Endothelial cell of umbilical vein (primary cell): Measurements from ENCODE around the gene MAGI1. TPM values are rescaled to one million over a fixed set of nuclear protein-coding genes. Genes with fewer than 3 reads are reported as not detected.
A peak's percentile ranks its signal among the peaks of the same experiment; 100 is the strongest.

ENCODE experiments used
- BruUV-seq: library from RNA; stranded (reverse); fragments of 400-500 nt; replicated peaks from 2 replicates; lab custom pipeline; 2021; lab: Mats Ljungman, UMichigan
- CTCF ChIA-PET: fragments of 300-600, 350-600 bp; sonication (Branson Sonifier 250); formaldehyde crosslinking; loops from one replicate; lab custom pipeline; 2021; ENCODE audit warnings: antibody characterized with exemption, inconsistent platforms; lab: Charles Lee
- POLR2A ChIA-PET: fragments of 300-600, 350-600 bp; sonication (Branson Sonifier 250); formaldehyde crosslinking; loops from one replicate; lab custom pipeline; 2021; ENCODE audit warnings: antibody characterized with exemption, inconsistent platforms; lab: Charles Lee
- DNase-seq: peaks from one replicate; pipeline ENCODE4 v3.0.0-alpha.2; 2011; ENCODE audit warnings: low read depth, low spot score
- FAIRE-seq: peaks from 2 replicates; lab custom pipeline; 2011; peaks lifted over from hg19 to GRCh38; lab: Jason Lieb, UNC
- H2AFZ ChIP-seq: 2 replicates; pipeline ENCODE4 v1.6.0; 2012; ENCODE audit warnings: low read depth, low read length, control low read depth, inconsistent platforms
- H3K27ac ChIP-seq: 2 replicates; pipeline ENCODE4 v1.5.1; 2011; ENCODE audit warnings: low read depth, mild to moderate bottlenecking, control low read depth, low read length, moderate library complexity; ENCODE audit not compliant: insufficient read depth
- H3K27me3 ChIP-seq, 2 experiments: 2 replicates each; pipeline versions ENCODE4 v1.6.0 to v1.6.1; 2011; ENCODE audit warnings: low read length in 2 of 2, mixed read lengths in 1 of 2; ENCODE audit not compliant: control insufficient read depth in 2 of 2, insufficient read depth in 2 of 2
- H3K36me3 ChIP-seq, 2 experiments: 2 replicates in 1 of 2; 3 replicates in 1 of 2; pipeline ENCODE4 v1.5.1; 2011; ENCODE audit warnings: low read length in 2 of 2, mild to moderate bottlenecking in 1 of 2, moderate library complexity in 1 of 2; ENCODE audit not compliant: control insufficient read depth in 2 of 2, insufficient read depth in 2 of 2; ENCODE audit errors: extremely low read depth in 1 of 2
- H3K4me1 ChIP-seq: 3 replicates; pipeline ENCODE4 v1.5.1; 2011; ENCODE audit warnings: mild to moderate bottlenecking, low read length; ENCODE audit not compliant: control insufficient read depth, insufficient read depth; ENCODE audit errors: extremely low read depth
- H3K4me2 ChIP-seq: 2 replicates; pipeline ENCODE4 v1.6.1; 2011; ENCODE audit warnings: low read length, control low read depth, mixed read lengths; ENCODE audit not compliant: insufficient read depth
- H3K4me3 ChIP-seq, 3 experiments: fragments of 200-600 bp in 1 of 3; sonication (generic), shearing (Covaris generic) in 1 of 3; replicated peaks in 1 of 3; 2 replicates each; pipeline ENCODE4 v1.5.1; 2011 to 2016; ENCODE audit warnings: control low read depth in 3 of 3, low read length in 3 of 3, mild to moderate bottlenecking in 2 of 3, inconsistent platforms in 1 of 3, low read depth in 1 of 3, moderate library complexity in 1 of 3; ENCODE audit not compliant: insufficient read depth in 1 of 3
- H3K79me2 ChIP-seq: 2 replicates; pipeline ENCODE4 v1.6.0; 2012; ENCODE audit warnings: low read length, inconsistent platforms; ENCODE audit not compliant: control insufficient read depth, insufficient read depth
- H3K9ac ChIP-seq: replicated peaks from 2 replicates; pipeline ENCODE3; 2011; ENCODE audit warnings: low read length, control low read depth; ENCODE audit not compliant: insufficient read depth; ENCODE audit errors: extremely low read depth
- H3K9me1 ChIP-seq: replicated peaks from 3 replicates; pipeline ENCODE4 v1.6.0; 2011; ENCODE audit warnings: mild to moderate bottlenecking, low read length; ENCODE audit not compliant: control insufficient read depth, insufficient read depth; ENCODE audit errors: extremely low read depth
- H3K9me3 ChIP-seq: replicated peaks from 2 replicates; pipeline ENCODE4 v1.5.1; 2012; ENCODE audit warnings: low read length, inconsistent platforms; ENCODE audit not compliant: control insufficient read depth, insufficient read depth
- H4K20me1 ChIP-seq: replicated peaks from 2 replicates; pipeline ENCODE3; 2011; ENCODE audit warnings: mild to moderate bottlenecking, low read length; ENCODE audit not compliant: control insufficient read depth, insufficient read depth; ENCODE audit errors: extremely low read depth
- FOS ChIP-seq: IDR thresholded peaks from 2 replicates; pipeline ENCODE4 v1.6.1; 2011; ENCODE audit warnings: mild to moderate bottlenecking, low read length, moderate library complexity, borderline replicate concordance; ENCODE audit not compliant: insufficient read depth
- POLR2AphosphoS5 ChIP-seq: IDR thresholded peaks from 2 replicates; pipeline ENCODE4 v1.6.1; 2012; ENCODE audit warnings: low read depth, mild to moderate bottlenecking, control low read depth, low read length, moderate library complexity; ENCODE audit not compliant: insufficient read depth
- dilution Hi-C: fragments of 300-500 bp; cut with MboI; formaldehyde crosslinking; loops from one replicate; pipeline ENCODE4 v1.15.0; 2019; ENCODE audit warnings: low sequenced_read_pairs; ENCODE audit not compliant: extremely low pct_ligation_motif_present
- intact Hi-C: fragments of 100-400 bp; cut with micrococcal nuclease; formaldehyde crosslinking; loops from one replicate; pipeline ENCODE4 v1.10.0; 2022
- polyA plus RNA-seq, 4 experiments: library from polyadenylated mRNA; depleted of rRNA in 3 of 4; stranded (reverse) in 3 of 4; unstranded in 1 of 4; fragments of >200 nt; gene quantifications; 2 replicates each; pipeline versions ENCODE4 v1.2.1 to v1.2.3, GENCODE V29; 2011 to 2012; ENCODE audit warnings: missing spikeins in 1 of 4
- total RNA-seq: library from RNA; stranded (reverse); gene quantifications from 2 replicates; pipeline ENCODE4 v1.2.3, GENCODE V29; 2021
- TF ChIP-seq, protein P1 (sequence below), 2 donors: IDR thresholded peaks; 1 replicate in 1 of 2; 2 replicates in 1 of 2; pipeline ENCODE4 v1.5.1; 2011; ENCODE audit warnings: low read length in 2 of 2, mild to moderate bottlenecking in 2 of 2, moderate library complexity in 2 of 2, control low read depth in 1 of 2, inconsistent platforms in 1 of 2, low read depth in 1 of 2; ENCODE audit not compliant: insufficient read depth in 1 of 2; ENCODE audit errors: extremely low read depth in 1 of 2

The MAGI1 gene
- total and polyA plus RNA-seq, 2 donors (not counting 3 experiments of a cell fraction or from before 2014, with no cell fraction given) = 10.1 to 47.9 TPM

DNA sequence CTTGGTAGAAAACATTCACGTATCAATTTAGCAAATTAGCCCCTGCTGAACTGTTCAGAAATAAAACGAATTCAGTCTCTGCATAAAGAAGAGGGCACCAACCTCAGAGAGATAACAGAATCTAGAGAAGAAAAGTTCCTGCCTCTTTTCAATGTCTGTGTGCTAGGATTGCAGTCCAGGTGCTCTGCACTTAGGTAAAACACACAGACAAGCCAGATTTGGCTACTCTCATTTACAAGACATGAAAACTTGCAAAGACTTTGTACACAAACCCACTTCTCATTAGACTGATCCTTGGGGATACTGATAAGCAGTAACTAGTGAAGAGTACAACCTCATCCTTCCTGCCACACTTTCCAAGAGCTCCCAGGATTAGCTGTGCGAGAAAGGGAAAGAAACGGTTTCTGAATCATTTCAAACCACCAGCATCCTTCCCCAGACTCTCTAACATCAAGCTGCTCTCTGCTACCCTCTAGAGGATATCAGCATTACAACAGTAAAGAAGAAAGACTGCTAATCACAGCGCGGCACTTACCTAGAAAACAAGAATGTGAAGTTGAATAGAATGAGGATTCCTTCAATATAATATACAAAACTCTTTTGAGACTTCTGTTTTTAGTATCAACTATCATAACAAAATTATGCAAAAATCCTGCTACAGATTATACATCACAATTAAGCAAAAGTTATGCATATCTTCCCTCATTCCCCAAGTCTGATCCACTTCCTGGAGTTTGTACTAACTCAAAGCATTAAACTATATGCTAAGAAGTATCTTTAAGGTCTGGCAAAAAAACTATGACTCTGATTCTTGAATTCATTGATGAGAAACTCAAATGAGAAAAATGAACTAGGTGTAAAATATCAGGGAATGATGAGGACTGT lies 306.4 kb downstream of the MAGI1 start:
- intact Hi-C loops = loop anchor here (1.0 to 5.0 kb wide), 4 partner anchors 60 to 1200 kb away; no protein-coding TSS in a partner anchor
- Histone ChIP-seq H4K20me1 (peaks cover 5% of the 10 kb centered on the region), H3K27ac (no peak overlapping the region), H2AFZ (no peak overlapping the region), H3K27me3 (no peaks in the 10 kb centered on the region), H3K4me2 (peak overlapping the region; percentile 40), H3K9me3 (no peaks in the 10 kb centered on the region), H3K4me1 (no peaks in the 10 kb centered on the region), H3K79me2 (no peaks in the 10 kb centered on the region), H3K9me1 (no peaks in the 10 kb centered on the region), H3K36me3 (no peaks in the 10 kb centered on the region), H3K9ac (no peak overlapping the region), H3K4me3 (no peak overlapping the region)
- ChIA-PET POLR2A (no interaction called here), CTCF (interaction anchor here (0.6 to 2.4 kb wide), 30 partner anchors 10 to 1199 kb away, joined by 3 to 25 read pairs (median 3); no protein-coding TSS in a partner anchor)
- BruUV-seq = no TSS peak
- TF ChIP-seq FOS = no peak
- TF ChIP-seq, protein P1, sequence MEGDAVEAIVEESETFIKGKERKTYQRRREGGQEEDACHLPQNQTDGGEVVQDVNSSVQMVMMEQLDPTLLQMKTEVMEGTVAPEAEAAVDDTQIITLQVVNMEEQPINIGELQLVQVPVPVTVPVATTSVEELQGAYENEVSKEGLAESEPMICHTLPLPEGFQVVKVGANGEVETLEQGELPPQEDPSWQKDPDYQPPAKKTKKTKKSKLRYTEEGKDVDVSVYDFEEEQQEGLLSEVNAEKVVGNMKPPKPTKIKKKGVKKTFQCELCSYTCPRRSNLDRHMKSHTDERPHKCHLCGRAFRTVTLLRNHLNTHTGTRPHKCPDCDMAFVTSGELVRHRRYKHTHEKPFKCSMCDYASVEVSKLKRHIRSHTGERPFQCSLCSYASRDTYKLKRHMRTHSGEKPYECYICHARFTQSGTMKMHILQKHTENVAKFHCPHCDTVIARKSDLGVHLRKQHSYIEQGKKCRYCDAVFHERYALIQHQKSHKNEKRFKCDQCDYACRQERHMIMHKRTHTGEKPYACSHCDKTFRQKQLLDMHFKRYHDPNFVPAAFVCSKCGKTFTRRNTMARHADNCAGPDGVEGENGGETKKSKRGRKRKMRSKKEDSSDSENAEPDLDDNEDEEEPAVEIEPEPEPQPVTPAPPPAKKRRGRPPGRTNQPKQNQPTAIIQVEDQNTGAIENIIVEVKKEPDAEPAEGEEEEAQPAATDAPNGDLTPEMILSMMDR (IDR thresholded peaks at IDR 0.05; ENCODE audit: extremely low read depth in 1 of 2, insufficient read depth in 1 of 2, low read depth in 1 of 2, low read length in 2 of 2) = peak; percentile 71 to 74
- no peak for TF ChIP-seq POLR2AphosphoS5
- DNase-seq (peak; percentile 73), FAIRE-seq (peak; percentile 81)
- dilution Hi-C loops = no loop called here
